ENCODE results near the gene SPHK2.

GRCh38 chr19:48595833-48596232 lies 23.5 kb upstream of the SPHK2 start:
- TF ChIP-seq, protein P1, sequence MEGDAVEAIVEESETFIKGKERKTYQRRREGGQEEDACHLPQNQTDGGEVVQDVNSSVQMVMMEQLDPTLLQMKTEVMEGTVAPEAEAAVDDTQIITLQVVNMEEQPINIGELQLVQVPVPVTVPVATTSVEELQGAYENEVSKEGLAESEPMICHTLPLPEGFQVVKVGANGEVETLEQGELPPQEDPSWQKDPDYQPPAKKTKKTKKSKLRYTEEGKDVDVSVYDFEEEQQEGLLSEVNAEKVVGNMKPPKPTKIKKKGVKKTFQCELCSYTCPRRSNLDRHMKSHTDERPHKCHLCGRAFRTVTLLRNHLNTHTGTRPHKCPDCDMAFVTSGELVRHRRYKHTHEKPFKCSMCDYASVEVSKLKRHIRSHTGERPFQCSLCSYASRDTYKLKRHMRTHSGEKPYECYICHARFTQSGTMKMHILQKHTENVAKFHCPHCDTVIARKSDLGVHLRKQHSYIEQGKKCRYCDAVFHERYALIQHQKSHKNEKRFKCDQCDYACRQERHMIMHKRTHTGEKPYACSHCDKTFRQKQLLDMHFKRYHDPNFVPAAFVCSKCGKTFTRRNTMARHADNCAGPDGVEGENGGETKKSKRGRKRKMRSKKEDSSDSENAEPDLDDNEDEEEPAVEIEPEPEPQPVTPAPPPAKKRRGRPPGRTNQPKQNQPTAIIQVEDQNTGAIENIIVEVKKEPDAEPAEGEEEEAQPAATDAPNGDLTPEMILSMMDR (conservative IDR thresholded peaks at IDR 0.05; ENCODE audit: low read depth, low read length): no peak
- no peak for TF ChIP-seq EZH2 (IDR thresholded peaks at IDR 0.05; ENCODE audit: borderline replicate concordance, low read depth, low read length, poor library complexity, severe bottlenecking)
